ENCODE data around the gene SH3RF3.

SH3RF3 gene

GRCh38 chr2:109185338-109185737 lies 56.3 kb downstream of the SH3RF3 start:
- DNase-seq = no peak

GRCh38 chr2:109185821-109186570 lies 57.0 kb downstream of the SH3RF3 start:
- DNase-seq = no peak

- no peak for DNase-seq
Measured at GRCh38 chr2:109186656-109187250, 57.7 kb downstream of the SH3RF3 start.

- DNase-seq = no peak
Measured at GRCh38 chr2:109187711-109188495, 58.9 kb downstream of the SH3RF3 start.

- DNase-seq = no peak
Measured at GRCh38 chr2:109188496-109188890, 59.5 kb downstream of the SH3RF3 start.

- no peak for DNase-seq
Measured at GRCh38 chr2:109188898-109189297, 59.9 kb downstream of the SH3RF3 start.

- DNase-seq = no peak
Measured at GRCh38 chr2:109189751-109190150, 60.7 kb downstream of the SH3RF3 start.

GRCh38 chr2:109193807-109194619 lies 65.0 kb downstream of the SH3RF3 start:
- DNase-seq = no peak

GRCh38 chr2:109194620-109194937 lies 65.6 kb downstream of the SH3RF3 start:
- no peak for DNase-seq

GRCh38 chr2:109195193-109196045 lies 66.4 kb downstream of the SH3RF3 start:
- no peak for DNase-seq

- no peak for DNase-seq
Measured at GRCh38 chr2:109196081-109196875, 67.3 kb downstream of the SH3RF3 start.

- DNase-seq = no peak
Measured at GRCh38 chr2:109197491-109198418, 68.8 kb downstream of the SH3RF3 start.

- DNase-seq = no peak
Measured at GRCh38 chr2:109199790-109200189, 70.8 kb downstream of the SH3RF3 start.

- DNase-seq = no peak
Measured at GRCh38 chr2:109200616-109201464, 71.8 kb downstream of the SH3RF3 start.

GRCh38 chr2:109201465-109202327 lies 72.7 kb downstream of the SH3RF3 start:
- no peak for DNase-seq

- DNase-seq = no peak
Measured at GRCh38 chr2:109202486-109202885, 73.5 kb downstream of the SH3RF3 start.

- DNase-seq = no peak
Measured at GRCh38 chr2:109203246-109204011, 74.4 kb downstream of the SH3RF3 start.
